Measurements from ENCODE around the gene PLEKHH3. TPM values are rescaled to one million over a fixed set of nuclear protein-coding genes. Genes with fewer than 3 reads are reported as not detected.

PLEKHH3 gene, protein sequence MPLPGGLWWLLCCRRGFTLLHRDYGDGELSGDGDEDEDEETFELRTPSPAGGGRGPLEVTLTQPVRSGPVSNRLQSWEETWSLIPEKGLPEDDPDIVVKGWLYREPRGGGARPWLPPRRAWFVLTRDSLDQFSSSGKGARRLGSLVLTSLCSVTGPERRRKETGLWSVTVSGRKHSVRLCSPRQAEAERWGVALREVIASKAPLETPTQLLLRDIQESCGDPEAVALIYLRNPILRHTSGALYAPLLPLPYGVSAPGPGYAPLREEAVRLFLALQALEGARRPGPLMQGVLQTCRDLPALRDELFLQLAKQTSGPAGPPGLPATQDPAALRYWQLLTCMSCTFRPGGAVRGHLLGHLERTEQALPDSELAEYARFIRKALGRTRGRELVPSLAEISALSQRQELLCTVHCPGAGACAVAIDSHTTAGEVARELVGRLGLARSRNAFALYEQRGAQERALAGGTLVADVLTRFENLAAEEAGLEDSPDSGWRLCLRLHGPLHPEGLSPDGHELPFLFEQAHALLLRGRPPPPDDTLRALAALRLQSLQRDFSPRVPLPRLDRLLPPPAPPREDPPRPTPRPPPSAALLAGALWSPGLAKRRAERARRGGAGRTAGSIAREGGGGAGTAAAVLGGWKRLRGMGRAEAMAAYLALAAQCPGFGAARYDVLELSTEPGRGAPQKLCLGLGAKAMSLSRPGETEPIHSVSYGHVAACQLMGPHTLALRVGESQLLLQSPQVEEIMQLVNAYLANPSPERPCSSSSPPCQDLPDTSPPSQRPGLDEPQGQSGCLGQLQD
- 10 to 100 TPM; 32.4 to 57.7 (median 46.1) TPM for total RNA-seq

DNA sequence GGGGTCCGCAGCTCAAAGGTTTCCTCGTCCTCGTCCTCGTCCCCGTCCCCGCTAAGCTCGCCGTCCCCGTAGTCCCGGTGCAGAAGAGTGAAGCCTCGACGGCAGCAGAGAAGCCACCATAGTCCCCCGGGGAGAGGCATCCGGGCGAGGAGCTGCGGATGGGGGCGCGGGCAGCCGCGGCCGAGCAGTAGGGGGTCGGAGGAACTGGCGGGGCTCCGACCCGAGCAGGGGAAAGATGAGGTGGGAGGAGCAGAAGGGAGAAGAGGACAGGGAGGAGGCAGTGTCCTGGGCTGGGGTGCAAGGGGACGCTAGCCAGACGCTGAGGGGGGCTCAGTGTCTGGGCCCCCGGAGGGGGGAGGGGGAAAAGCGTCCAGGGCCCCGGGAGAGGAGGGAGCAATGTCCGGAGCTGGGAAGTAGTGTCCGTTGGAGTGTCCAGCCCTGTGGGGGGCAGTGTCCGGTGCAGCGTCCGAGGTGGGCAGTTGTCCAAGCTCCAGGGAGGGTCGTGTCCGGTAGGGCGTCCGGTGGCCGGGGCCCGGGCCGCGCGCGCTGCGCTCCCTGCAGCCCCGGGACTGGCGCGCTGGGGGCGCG is at the start of gene PLEKHH3:
TSS of gene PLEKHH3 (minus strand) at position 571 of the 588 bp plus-strand sequence. CDS start at position 140, 431 bp downstream.
- no peaks in the 10 kb centered on the region for H3K9me3 ChIP-seq
- peaks cover 0 to 23% (median 0%) of the 10 kb centered on the region in 3 donors for H3K36me3 ChIP-seq
- WGBS, 2 donors: 0% methylated on average over 25 to 51 of the region's 51 CpGs
- H3K27ac ChIP-seq: peak within 1 kb of the TSS; percentile 84 to 97 (median 94)
- TF ChIP-seq, protein P1, sequence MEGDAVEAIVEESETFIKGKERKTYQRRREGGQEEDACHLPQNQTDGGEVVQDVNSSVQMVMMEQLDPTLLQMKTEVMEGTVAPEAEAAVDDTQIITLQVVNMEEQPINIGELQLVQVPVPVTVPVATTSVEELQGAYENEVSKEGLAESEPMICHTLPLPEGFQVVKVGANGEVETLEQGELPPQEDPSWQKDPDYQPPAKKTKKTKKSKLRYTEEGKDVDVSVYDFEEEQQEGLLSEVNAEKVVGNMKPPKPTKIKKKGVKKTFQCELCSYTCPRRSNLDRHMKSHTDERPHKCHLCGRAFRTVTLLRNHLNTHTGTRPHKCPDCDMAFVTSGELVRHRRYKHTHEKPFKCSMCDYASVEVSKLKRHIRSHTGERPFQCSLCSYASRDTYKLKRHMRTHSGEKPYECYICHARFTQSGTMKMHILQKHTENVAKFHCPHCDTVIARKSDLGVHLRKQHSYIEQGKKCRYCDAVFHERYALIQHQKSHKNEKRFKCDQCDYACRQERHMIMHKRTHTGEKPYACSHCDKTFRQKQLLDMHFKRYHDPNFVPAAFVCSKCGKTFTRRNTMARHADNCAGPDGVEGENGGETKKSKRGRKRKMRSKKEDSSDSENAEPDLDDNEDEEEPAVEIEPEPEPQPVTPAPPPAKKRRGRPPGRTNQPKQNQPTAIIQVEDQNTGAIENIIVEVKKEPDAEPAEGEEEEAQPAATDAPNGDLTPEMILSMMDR (IDR thresholded peaks at IDR 0.05): peak in 4 of 5 experiments; percentile 21 to 57 (median 36)
- TF ChIP-seq POLR2A (IDR thresholded peaks at IDR 0.05): peak; percentile 58 to 85
- peak in 1 of 2 donors; percentile 81 for TF ChIP-seq EP300 (IDR thresholded peaks at IDR 0.05)
- no peaks in the 10 kb centered on the region for H3K27me3 ChIP-seq
- DNase-seq (ENCODE audit: low spot score in 2 of 2): no peak
- peaks cover 4 to 86% (median 53%) of the 10 kb centered on the region in 4 donors for H3K4me1 ChIP-seq
- H3K4me3 ChIP-seq: peak within 1 kb of the TSS; percentile 57 to 98 (median 72)

DNA sequence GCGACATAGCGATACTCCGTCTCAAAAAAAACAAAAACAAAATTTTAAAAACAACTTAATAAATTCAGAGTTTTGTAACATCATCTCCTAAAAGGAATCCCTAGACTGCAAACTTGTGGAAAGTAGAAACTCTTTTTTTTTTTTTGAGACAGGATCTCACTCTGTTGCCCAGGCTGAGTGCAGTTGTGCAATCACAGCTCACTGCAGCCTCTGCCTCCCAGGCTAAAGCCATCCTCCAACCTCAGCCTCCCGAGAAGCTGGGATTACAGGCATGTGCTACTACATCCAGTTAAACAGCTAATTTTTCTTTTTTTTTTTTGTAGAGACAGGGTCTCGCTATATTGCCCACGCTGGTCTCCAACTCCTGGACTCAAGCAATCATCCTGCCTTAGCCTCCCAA is 48.3 kb upstream of the PLEKHH3 start:
- Histone ChIP-seq H3K4me3 (no peak overlapping the region), H3K4me1 (peaks cover 0 to 6% (median 0%) of the 10 kb centered on the region in 4 donors), H3K27me3 (no peaks in the 10 kb centered on the region), H3K36me3 (peaks cover 0 to 100% (median 50%) of the 10 kb centered on the region in 3 donors), H3K27ac (no peak overlapping the region), H3K9me3 (no peaks in the 10 kb centered on the region)
- DNase-seq (ENCODE audit: low spot score in 2 of 2): no peak
- no peak for TF ChIP-seq POLR2A (IDR thresholded peaks at IDR 0.05)
- TF ChIP-seq, protein P1 (IDR thresholded peaks at IDR 0.05): no peak
- TF ChIP-seq EP300 (IDR thresholded peaks at IDR 0.05): no peak
- WGBS, 2 donors: 92 to 95% methylated on average over 6 of the region's 6 CpGs

DNA sequence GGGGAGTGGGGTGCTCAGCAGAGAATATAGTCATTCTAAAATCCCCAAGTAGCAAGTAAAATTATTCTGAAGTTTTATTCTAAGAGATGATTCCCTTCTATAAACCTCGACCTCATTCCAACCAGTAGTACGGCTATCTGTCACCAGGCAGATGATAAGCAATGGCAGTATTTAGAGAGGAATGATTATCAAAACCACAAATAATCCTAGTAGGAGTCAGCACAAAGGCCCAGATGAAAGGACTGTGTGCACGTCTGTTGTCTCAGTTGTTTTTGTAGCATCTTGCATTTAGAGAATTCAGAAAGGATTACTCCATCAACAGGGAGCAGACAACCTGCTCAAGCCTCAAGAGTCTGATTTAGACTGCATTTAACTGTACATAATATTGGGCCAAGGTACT is 46.8 kb upstream of the PLEKHH3 start:
- 82 to 86% methylated on average over 3 of the region's 3 CpGs for WGBS, 2 donors
- no peaks in the 10 kb centered on the region for H3K9me3 ChIP-seq
- TF ChIP-seq, protein P1 (IDR thresholded peaks at IDR 0.05): no peak
- TF ChIP-seq EP300 (IDR thresholded peaks at IDR 0.05) (no peak), POLR2A (IDR thresholded peaks at IDR 0.05) (no peak)
- DNase-seq (ENCODE audit: low spot score in 2 of 2): no peak
- no peak overlapping the region for H3K27ac ChIP-seq
- H3K36me3 ChIP-seq: peaks cover 3 to 100% (median 47%) of the 10 kb centered on the region in 3 donors
- peaks cover 0 to 6% (median 0%) of the 10 kb centered on the region in 4 donors for H3K4me1 ChIP-seq
- H3K4me3 ChIP-seq: no peak overlapping the region
- H3K27me3 ChIP-seq: no peaks in the 10 kb centered on the region

DNA sequence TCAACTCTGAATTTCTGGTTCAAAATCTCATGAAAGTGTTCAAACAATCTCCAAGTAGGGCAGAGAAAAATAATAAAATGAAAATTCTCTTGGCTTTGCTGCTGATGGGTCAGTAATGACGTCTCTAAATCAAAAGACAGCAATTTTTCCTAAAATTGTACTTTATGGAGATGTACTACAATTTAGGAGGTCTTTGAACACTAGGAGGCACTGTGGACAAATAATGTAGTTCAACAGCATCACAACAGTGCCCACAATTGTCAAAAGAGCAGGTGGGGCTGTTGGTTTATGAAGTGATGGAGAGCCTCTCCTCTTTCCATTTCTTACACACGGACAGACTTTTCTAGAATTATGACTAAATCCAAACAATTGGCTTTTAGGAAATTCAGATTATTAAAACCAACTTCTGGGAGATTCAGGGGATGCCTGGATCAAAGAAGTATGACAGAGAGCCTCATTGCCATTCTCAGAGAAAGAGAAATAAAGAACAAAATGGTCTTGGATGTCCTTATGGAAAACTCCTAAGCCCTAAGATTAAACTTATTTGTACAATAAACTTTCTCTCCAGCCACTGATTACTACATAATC is 44.3 kb upstream of the PLEKHH3 start:
- TF ChIP-seq, protein P1 (IDR thresholded peaks at IDR 0.05): peak; percentile 46 to 83 (median 50)
- TF ChIP-seq EP300 (IDR thresholded peaks at IDR 0.05) (peak in 1 of 2 donors; percentile 25), POLR2A (IDR thresholded peaks at IDR 0.05) (no peak)
- Histone ChIP-seq H3K4me3 (no peak overlapping the region), H3K4me1 (peaks cover 0 to 6% (median 0%) of the 10 kb centered on the region in 4 donors), H3K27me3 (no peaks in the 10 kb centered on the region), H3K9me3 (no peaks in the 10 kb centered on the region), H3K36me3 (peaks cover 10 to 100% (median 39%) of the 10 kb centered on the region in 3 donors), H3K27ac (peak overlapping the region in 1 of 4 donors; percentile 23)
- peak in 1 of 2 donors; percentile 86 for DNase-seq (ENCODE audit: low spot score in 2 of 2)
- 2 to 6% methylated on average over 2 of the region's 2 CpGs for WGBS, 2 donors

Measured in tibial nerve (tissue), 4 donors.